Thyroid gland (tissue), 4 donors: Measurements from ENCODE around the gene CHCHD10.

Experiments
- POLR2A ChIP-seq, 2 donors: fragments of 450-650 bp; IDR thresholded peaks; one replicate each; pipeline ENCODE4 v1.6.1; 2017; ENCODE audit warnings: antibody characterized with exemption in 2 of 2, mild to moderate bottlenecking in 2 of 2, moderate library complexity in 1 of 2
- TF ChIP-seq, protein P1 (sequence below), 6 experiments: fragments of 200-600 bp in 3 of 6; fragments of 450-650 bp in 3 of 6; sonication (generic) in 3 of 6; IDR thresholded peaks; one replicate each; pipeline ENCODE4 v1.5.1; 2016 to 2019; ENCODE audit warnings: antibody characterized with exemption in 6 of 6, mild to moderate bottlenecking in 2 of 6, inconsistent platforms in 1 of 6, moderate library complexity in 1 of 6

DNA sequence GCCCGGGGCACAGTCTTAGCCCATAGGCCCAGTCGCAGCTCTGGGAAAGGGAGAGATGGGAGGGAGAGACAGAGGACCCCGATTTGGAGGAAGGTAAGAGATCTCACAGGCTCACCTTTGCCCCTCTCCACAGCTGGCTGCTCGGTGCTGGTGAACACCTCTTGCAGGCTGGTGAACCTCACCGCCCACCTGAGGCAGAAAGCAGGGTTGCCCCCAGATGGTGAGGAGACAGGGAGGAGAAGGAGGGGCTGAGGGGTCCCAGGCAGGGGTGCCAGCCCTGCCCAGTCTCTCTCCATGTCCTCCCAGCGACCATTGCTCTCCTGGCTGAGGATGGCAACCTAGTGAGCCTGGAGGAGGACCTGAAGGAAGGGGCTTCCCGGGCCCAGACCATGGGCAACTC, 3.8 kb downstream of the CHCHD10 start:
- TF ChIP-seq POLR2A (IDR thresholded peaks at IDR 0.05) = no peak
- TF ChIP-seq, protein P1, sequence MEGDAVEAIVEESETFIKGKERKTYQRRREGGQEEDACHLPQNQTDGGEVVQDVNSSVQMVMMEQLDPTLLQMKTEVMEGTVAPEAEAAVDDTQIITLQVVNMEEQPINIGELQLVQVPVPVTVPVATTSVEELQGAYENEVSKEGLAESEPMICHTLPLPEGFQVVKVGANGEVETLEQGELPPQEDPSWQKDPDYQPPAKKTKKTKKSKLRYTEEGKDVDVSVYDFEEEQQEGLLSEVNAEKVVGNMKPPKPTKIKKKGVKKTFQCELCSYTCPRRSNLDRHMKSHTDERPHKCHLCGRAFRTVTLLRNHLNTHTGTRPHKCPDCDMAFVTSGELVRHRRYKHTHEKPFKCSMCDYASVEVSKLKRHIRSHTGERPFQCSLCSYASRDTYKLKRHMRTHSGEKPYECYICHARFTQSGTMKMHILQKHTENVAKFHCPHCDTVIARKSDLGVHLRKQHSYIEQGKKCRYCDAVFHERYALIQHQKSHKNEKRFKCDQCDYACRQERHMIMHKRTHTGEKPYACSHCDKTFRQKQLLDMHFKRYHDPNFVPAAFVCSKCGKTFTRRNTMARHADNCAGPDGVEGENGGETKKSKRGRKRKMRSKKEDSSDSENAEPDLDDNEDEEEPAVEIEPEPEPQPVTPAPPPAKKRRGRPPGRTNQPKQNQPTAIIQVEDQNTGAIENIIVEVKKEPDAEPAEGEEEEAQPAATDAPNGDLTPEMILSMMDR (IDR thresholded peaks at IDR 0.05) = no peak
